Measurements from ENCODE around the gene CTXN1.

The CTXN1 gene

DNA sequence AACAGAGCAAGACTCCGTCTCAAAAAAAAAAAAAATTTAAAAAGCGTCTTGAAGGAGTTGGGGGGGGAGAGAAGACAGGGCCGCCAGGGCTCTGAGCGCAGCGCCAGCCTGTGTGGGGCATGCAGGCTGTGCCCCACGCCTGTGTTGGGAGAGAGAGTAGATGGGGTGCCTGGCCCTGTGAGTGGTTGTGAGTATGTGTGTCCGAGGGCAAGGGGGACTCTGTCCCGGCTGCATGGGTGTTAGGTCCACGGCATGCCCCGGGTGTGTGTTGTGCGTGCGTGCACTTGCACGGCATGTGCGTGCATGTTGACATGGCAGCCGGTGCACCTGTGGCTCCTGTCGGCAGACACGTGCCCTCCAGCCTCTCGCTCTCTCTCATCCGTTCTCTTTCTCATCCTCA is 18.8 kb downstream of the CTXN1 start:
- Histone ChIP-seq H3F3A (ENCODE audit: control insufficient read depth, insufficient read depth) (no peaks in the 10 kb centered on the region), H3K27ac (ENCODE audit: low read depth, low read length) (no peak overlapping the region), H4K20me1 (ENCODE audit: control insufficient read depth, insufficient read depth, low read depth, low read length) (peaks cover 14% of the 10 kb centered on the region), H3K36me3 (ENCODE audit: control insufficient read depth, low read length) (peaks cover 37% of the 10 kb centered on the region), H3K4me3 (ENCODE audit: low read length) (no peak overlapping the region), H3K4me2 (ENCODE audit: low read length) (no peak overlapping the region), H3K79me2 (ENCODE audit: control insufficient read depth, low read length) (peaks cover 45% of the 10 kb centered on the region), H3K9me2 (replicated peaks; ENCODE audit: control insufficient read depth, low read length) (no peaks in the 10 kb centered on the region), H3K9me3 (ENCODE audit: control insufficient read depth, insufficient read depth, low read length) (no peaks in the 10 kb centered on the region), H3K4me1 (ENCODE audit: control insufficient read depth, low read length) (peaks cover 18% of the 10 kb centered on the region), H3K27me3 (ENCODE audit: control insufficient read depth, low read length) (no peaks in the 10 kb centered on the region)
- no peak for TF ChIP-seq EZH2phosphoT487 (IDR thresholded peaks at IDR 0.05; ENCODE audit: borderline replicate concordance, low read length)
- TF ChIP-seq, protein P1, sequence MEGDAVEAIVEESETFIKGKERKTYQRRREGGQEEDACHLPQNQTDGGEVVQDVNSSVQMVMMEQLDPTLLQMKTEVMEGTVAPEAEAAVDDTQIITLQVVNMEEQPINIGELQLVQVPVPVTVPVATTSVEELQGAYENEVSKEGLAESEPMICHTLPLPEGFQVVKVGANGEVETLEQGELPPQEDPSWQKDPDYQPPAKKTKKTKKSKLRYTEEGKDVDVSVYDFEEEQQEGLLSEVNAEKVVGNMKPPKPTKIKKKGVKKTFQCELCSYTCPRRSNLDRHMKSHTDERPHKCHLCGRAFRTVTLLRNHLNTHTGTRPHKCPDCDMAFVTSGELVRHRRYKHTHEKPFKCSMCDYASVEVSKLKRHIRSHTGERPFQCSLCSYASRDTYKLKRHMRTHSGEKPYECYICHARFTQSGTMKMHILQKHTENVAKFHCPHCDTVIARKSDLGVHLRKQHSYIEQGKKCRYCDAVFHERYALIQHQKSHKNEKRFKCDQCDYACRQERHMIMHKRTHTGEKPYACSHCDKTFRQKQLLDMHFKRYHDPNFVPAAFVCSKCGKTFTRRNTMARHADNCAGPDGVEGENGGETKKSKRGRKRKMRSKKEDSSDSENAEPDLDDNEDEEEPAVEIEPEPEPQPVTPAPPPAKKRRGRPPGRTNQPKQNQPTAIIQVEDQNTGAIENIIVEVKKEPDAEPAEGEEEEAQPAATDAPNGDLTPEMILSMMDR (IDR thresholded peaks at IDR 0.05; ENCODE audit: low read depth, low read length, poor library complexity, severe bottlenecking): no peak

DNA sequence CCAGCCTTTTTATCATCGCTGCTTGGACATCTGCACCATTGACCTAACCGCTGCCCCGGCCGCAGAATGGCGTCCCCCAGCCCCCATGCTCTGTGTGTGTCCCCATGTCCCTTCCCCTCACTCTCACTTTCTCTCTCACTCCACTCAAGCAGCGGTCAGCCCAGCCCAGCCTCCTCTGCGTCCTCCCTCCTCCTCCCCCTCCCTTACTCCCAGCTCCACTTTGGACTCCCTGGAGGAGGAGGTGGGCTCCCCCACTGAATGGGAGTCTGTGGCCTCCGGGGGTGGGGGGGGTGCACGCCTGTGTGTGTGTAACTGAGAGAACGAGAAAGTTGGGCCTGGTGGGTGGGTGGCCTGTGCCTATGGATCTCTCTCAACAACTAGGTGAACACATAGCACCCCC is 20.1 kb downstream of the CTXN1 start:
- Histone ChIP-seq H3K79me2 (ENCODE audit: control insufficient read depth, low read length) (peaks cover 45% of the 10 kb centered on the region), H3K4me2 (ENCODE audit: low read length) (no peak overlapping the region), H3K9me2 (replicated peaks; ENCODE audit: control insufficient read depth, low read length) (no peaks in the 10 kb centered on the region), H3K36me3 (ENCODE audit: control insufficient read depth, low read length) (peaks cover 26% of the 10 kb centered on the region), H3K27me3 (ENCODE audit: control insufficient read depth, low read length) (no peaks in the 10 kb centered on the region), H3K9me3 (ENCODE audit: control insufficient read depth, insufficient read depth, low read length) (no peaks in the 10 kb centered on the region), H3K27ac (ENCODE audit: low read depth, low read length) (no peak overlapping the region), H3K4me1 (ENCODE audit: control insufficient read depth, low read length) (peaks cover 18% of the 10 kb centered on the region), H3F3A (ENCODE audit: control insufficient read depth, insufficient read depth) (no peaks in the 10 kb centered on the region), H3K4me3 (ENCODE audit: low read length) (no peak overlapping the region), H4K20me1 (ENCODE audit: control insufficient read depth, insufficient read depth, low read depth, low read length) (peaks cover 14% of the 10 kb centered on the region)
- TF ChIP-seq, protein P1 (IDR thresholded peaks at IDR 0.05; ENCODE audit: low read depth, low read length, poor library complexity, severe bottlenecking): no peak
- no peak for TF ChIP-seq EZH2phosphoT487 (IDR thresholded peaks at IDR 0.05; ENCODE audit: borderline replicate concordance, low read length)

DNA sequence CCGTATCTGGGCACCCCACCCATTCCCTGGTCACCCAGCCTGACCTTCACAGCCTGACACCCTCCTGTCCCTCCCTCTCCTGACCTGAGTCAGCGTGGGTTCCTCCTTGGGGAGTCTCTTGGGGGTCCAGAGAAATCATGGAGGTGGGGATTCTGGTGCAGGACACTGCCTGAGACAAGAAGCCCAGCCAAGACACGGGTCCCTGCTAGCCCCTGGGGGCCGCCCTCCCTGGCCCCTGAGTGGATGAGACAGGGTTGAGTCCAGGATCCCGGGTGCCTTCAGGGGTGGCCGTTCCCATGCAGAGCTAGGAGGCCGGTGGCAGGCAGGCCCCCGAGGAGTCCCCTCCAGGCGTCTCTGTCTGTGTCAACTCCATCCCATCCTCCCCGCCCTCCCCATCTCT is 20.7 kb downstream of the CTXN1 start:
- H4K20me1 ChIP-seq (ENCODE audit: control insufficient read depth, insufficient read depth, low read depth, low read length): peaks cover 14% of the 10 kb centered on the region
- H3K36me3 ChIP-seq (ENCODE audit: control insufficient read depth, low read length): peaks cover 22% of the 10 kb centered on the region
- H3K9me2 ChIP-seq (replicated peaks; ENCODE audit: control insufficient read depth, low read length): no peaks in the 10 kb centered on the region
- H3K79me2 ChIP-seq (ENCODE audit: control insufficient read depth, low read length): peaks cover 45% of the 10 kb centered on the region
- peaks cover 18% of the 10 kb centered on the region for H3K4me1 ChIP-seq (ENCODE audit: control insufficient read depth, low read length)
- no peaks in the 10 kb centered on the region for H3K9me3 ChIP-seq (ENCODE audit: control insufficient read depth, insufficient read depth, low read length)
- TF ChIP-seq, protein P1 (IDR thresholded peaks at IDR 0.05; ENCODE audit: low read depth, low read length, poor library complexity, severe bottlenecking): no peak
- no peak for TF ChIP-seq EZH2phosphoT487 (IDR thresholded peaks at IDR 0.05; ENCODE audit: borderline replicate concordance, low read length)
- peak overlapping the region; percentile 98 for H3K4me2 ChIP-seq (ENCODE audit: low read length)
- peak overlapping the region; percentile 98 for H3K4me3 ChIP-seq (ENCODE audit: low read length)
- no peaks in the 10 kb centered on the region for H3F3A ChIP-seq (ENCODE audit: control insufficient read depth, insufficient read depth)
- H3K27me3 ChIP-seq (ENCODE audit: control insufficient read depth, low read length): no peaks in the 10 kb centered on the region
- no peak overlapping the region for H3K27ac ChIP-seq (ENCODE audit: low read depth, low read length)
